ENCODE measurements around the gene DPYSL5. TPM values are rescaled to one million over a fixed set of nuclear protein-coding genes. Genes with fewer than 3 reads are reported as not detected.

Gene DPYSL5
- total and polyA plus RNA-seq, 2 of the 8 experiments (the other 6 are each of a cell fraction or from before 2014, with no cell fraction given) = 11.9 to 16.4 TPM

DNA sequence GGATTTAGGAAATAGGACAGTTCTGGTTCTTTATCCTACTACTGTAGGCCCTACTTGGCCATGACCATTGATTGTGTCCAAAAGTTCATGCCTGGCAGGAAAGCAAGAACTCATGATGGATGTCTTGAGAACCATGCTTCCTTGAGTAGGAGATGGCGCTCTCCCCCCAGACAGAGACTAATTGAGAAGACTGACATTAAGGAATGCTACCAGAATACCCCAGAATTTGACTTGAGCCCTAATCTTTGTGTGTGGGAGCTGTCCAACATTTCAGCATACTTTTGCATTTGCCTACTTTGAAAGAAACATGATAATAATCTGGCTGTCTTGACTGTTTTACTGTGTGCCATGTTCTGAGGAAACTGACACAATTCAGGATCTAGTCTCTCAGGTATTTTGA lies 145.8 kb downstream of the DPYSL5 start (continued):
- TF ChIP-seq TEAD4 (IDR thresholded peaks at IDR 0.05; ENCODE audit: low read depth, low read length) (no peak), BRCA1 (IDR thresholded peaks at IDR 0.05; ENCODE audit: low read depth, low read length) (no peak), GABPA (IDR thresholded peaks at IDR 0.05; ENCODE audit: borderline replicate concordance, insufficient read depth, low read length) (no peak), SRF (IDR thresholded peaks at IDR 0.05; ENCODE audit: low read depth, low read length) (no peak), HDAC2 (IDR thresholded peaks at IDR 0.05; ENCODE audit: borderline replicate concordance in 1 of 2, low read depth in 2 of 2, low read length in 2 of 2) (no peak), RNF2 (IDR thresholded peaks at IDR 0.05; ENCODE audit: borderline replicate concordance, low read depth, low read length, missing control alignments, poor library complexity, severe bottlenecking) (no peak), CHD1 (IDR thresholded peaks at IDR 0.05; ENCODE audit: low read depth, low read length) (no peak)
